Retinal pigment epithelial cell (primary cell): ENCODE results near the gene RPS18.
"Not testable (repeated sequence)": the region's sequence is repeated elsewhere in the genome, so short reads cannot be mapped to it uniquely, and the experiment has no call there.

Experiments used
- DNase-seq: peaks from one replicate; pipeline ENCODE4 v3.0.0-alpha.2; 2010; ENCODE audit warnings: low read depth
- H3K4me3 ChIP-seq: 2 replicates; pipeline ENCODE4 v1.5.1; 2011; ENCODE audit warnings: mild to moderate bottlenecking, low read length, control low read depth, moderate library complexity
- TF ChIP-seq, protein P1 (sequence below): conservative IDR thresholded peaks from 2 replicates; pipeline ENCODE4 v1.5.1; 2011; ENCODE audit warnings: low read depth, low read length, control low read depth, inconsistent platforms

The RPS18 gene

DNA sequence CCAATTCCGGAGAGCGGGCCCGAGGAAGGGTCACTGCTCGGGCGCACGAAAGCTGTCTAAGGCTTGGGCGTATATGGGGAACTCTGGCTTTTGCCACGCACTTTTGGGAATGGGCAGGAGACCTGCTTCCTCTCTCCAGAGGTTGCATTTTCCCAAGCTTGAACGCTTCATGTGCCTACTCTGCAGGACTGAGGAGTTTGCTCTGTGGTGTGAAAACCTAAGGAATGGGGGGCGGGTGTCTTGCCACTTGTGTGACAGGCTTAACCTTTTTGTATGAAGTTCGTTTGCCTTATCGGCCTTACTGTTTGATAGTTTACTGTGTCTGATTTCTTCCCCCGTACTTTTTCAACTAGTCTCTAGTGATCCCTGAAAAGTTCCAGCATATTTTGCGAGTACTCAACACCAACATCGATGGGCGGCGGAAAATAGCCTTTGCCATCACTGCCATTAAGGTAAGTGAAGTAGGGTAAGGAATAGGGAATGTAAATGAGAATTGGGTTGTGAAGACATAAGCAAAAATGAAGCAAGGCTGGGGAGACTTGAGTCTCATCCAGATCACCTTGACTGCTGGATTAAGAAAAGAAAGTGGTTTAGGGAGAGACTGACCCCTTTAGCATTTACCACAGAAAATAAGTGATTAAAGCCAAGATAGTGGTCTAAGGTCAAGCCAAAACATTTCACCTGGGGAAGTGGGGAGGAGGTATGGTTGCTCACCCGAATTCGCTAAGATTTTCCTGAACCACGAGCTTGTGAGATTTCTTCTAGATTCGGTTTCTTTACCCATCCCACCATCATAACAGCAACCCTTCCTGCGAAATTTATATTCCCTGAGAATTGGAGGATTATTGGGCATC, 627 bp downstream of the RPS18 start:
- TF ChIP-seq, protein P1, sequence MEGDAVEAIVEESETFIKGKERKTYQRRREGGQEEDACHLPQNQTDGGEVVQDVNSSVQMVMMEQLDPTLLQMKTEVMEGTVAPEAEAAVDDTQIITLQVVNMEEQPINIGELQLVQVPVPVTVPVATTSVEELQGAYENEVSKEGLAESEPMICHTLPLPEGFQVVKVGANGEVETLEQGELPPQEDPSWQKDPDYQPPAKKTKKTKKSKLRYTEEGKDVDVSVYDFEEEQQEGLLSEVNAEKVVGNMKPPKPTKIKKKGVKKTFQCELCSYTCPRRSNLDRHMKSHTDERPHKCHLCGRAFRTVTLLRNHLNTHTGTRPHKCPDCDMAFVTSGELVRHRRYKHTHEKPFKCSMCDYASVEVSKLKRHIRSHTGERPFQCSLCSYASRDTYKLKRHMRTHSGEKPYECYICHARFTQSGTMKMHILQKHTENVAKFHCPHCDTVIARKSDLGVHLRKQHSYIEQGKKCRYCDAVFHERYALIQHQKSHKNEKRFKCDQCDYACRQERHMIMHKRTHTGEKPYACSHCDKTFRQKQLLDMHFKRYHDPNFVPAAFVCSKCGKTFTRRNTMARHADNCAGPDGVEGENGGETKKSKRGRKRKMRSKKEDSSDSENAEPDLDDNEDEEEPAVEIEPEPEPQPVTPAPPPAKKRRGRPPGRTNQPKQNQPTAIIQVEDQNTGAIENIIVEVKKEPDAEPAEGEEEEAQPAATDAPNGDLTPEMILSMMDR, result no peak
- H3K4me3 ChIP-seq, result peak overlapping the region; percentile 85
- DNase-seq, result no peak

DNA sequence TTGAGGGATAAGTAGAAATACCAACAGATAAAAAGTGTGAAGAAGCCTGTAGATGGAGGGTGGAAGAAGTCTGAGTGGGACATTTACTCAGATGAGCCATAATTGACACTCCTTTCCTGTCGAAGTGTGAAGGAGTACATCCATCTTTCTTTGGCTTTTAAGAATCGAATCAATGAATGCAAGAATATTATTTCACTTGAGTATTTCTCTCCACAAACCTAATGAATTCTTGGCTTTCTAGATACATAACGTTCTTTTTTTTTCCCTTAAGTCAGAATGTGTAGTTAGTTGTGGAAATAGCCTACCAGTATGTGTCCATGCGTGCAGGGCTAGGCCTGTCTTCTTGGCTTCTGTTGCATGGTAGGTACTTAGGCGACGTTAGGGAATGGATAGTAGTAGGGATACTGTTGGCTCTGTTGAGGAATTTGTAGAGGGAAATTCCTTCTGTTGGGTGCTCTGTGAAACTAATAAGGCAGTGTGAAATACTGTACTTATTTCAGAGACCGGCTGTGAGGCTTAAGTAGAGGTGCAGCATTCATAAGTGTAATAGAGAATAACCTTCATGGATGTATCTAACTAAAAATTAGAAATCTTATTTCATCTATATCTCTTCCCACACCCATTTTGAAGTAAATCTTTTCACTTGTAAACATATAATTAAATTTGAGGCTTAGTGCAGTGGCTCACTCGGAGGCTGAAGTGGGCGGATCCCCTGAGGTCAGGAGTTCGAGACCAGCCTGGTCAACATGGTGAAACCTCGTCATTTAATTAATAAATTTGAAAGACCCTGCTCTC, 1.5 kb downstream of the RPS18 start:
- TF ChIP-seq, protein P1, result no peak
- peak overlapping the region; percentile 85 for H3K4me3 ChIP-seq
- no peak for DNase-seq

DNA sequence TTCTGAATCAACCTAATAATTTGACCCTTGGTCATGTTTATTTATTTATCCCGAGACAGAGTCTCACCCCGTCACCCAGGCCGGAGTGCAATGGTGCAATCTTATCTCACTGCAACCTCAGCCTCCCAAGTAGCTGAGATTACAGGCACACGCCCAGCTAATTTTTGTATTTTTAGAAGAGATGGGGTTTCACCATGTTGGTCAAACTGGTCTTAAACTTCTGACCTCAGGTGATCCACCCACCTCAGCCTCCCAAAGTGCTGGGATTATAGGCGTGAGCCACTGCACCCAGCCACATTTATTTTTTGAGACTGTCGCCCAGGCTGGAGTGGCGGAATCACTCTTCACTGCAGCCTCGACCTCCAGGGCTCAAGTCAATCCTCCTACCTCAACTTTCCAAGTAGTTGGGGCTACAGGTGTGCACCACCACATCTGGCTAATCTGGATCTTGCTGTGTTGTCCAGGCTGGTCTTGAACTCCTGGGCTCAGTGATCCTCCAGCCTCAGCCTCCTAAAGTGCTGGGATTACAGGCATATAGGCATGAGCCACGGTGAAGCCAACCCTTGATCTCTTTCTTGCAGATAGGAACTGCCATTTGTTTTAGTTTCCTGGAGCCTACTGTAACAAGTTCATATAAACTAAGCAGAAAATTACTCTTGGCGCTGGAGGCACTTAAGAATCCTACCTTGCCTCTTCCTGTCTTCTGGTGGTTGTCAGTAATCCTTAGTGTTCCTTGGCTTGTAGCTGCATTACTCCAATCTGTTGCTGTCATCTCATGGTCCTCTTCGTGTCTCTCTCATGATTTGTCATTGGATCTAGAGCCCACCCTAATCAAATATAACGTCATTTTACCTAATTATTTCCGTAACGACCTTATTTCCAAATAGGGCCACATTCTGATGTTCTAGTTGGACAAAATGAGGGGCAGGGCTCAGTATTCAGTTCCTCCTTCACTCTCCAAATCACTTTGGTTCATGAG, 2.3 kb downstream of the RPS18 start:
- DNase-seq, result no peak
- TF ChIP-seq, protein P1, result no peak
- peak overlapping the region; percentile 85 for H3K4me3 ChIP-seq

DNA sequence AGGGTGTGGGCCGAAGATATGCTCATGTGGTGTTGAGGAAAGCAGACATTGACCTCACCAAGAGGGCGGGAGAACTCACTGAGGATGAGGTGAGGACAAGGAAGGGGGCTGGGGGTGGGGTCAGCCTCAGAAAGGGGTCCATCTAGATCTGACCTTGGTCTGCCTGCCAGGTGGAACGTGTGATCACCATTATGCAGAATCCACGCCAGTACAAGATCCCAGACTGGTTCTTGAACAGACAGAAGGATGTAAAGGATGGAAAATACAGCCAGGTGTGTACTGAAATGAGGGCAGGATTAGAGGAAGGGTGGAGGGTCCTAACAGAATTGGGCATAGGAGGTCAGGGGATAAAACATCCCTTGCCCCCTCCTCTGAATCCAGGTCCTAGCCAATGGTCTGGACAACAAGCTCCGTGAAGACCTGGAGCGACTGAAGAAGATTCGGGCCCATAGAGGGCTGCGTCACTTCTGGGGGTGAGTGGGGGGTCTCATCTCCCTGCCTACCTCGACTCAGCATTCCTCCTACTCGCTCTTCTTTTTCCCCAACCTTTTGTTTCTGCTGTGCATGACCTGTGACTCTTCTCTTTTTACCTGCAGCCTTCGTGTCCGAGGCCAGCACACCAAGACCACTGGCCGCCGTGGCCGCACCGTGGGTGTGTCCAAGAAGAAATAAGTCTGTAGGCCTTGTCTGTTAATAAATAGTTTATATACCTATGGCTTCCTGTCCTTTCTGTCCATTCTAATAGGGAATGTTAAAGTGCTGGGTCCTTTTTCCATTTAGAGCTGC, 4.1 kb downstream of the RPS18 start:
- peak overlapping the region; percentile 52 for H3K4me3 ChIP-seq
- DNase-seq, result not testable (repeated sequence)

DNA sequence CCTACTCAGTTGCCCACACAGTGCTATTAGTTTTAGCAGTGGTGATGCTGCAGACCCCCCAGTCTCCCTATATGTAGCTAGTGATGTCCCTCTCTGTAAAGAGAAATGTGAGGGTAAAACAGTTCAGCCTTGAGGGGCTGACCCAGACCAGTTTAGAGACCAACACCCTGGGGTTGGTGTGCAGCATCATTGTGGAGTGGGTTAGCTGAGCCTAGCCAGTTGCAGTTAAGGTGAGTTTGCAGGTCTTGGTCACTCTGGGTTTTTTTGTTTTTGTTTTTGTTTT, 4.6 kb downstream of the RPS18 start:
- TF ChIP-seq, protein P1, result no peak

DNA sequence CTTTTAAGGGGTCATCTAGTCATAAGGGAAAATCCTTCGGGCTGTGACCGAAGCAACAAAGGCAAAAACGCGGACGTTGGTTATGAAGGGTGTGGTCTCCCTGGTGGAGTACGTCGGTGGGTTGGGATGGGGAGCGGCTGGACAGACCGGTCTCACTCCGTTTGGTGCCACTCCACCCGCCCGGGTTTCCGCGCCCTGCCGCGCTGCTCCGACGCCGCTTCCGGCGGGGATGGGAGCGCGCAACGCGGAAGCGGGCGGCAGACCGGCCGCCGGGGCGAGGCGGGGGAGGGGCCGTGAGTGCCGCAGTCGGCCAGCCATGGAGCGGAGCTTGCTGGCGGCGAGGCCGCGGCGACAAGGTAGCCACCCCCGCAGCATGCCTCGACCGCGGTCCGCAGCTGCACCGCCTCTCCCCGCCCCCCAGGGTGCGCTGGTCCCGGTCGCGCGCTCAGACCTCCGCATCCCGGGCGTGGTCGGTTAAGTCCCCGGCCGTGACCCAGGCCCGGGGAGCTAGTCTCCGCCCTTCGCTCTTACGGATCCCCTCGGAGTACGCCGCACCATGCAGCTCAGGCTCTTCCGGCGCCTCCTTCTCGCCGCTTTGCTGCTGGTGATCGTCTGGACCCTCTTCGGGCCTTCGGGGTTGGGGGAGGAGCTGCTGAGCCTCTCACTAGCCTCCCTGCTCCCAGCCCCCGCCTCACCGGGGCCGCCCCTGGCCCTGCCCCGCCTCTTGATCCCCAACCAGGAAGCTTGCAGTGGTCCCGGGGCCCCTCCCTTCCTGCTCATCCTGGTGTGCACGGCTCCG, 5.2 kb downstream of the RPS18 start, which contains the start of gene B3GALT4:
B3GALT4 (plus strand) TSS at position 260 of the 799 bp plus-strand sequence; CDS start at position 557, 297 bp downstream.
- no peak for DNase-seq
- TF ChIP-seq, protein P1, result peak; percentile 51
- peak within 1 kb of the TSS; percentile 52 for H3K4me3 ChIP-seq

More for the DNA sequence above, 4.6 kb downstream of the RPS18 start:
- no peak for DNase-seq
- H3K4me3 ChIP-seq, result peak overlapping the region; percentile 52
